IPS DF 6.9 (cell line): ENCODE data around the gene CTNNA3.

Experiments used
- DNase-seq: peaks from one replicate; pipeline ENCODE4 v3.0.0-alpha.2; 2013; ENCODE audit warnings: low read depth, low spot score
- H3K27ac ChIP-seq: one replicate; pipeline ENCODE4 v1.5.1; 2013; ENCODE audit warnings: low read length, control low read depth
- H3K27me3 ChIP-seq: 2 replicates; pipeline ENCODE4 v1.6.1; 2013; ENCODE audit warnings: mild to moderate bottlenecking, low read length; ENCODE audit not compliant: control insufficient read depth, insufficient read depth
- H3K36me3 ChIP-seq: 2 replicates; pipeline ENCODE4 v1.6.1; 2013; ENCODE audit warnings: low read length; ENCODE audit not compliant: control insufficient read depth, insufficient read depth
- H3K4me1 ChIP-seq: 2 replicates; pipeline ENCODE4 v1.6.1; 2013; ENCODE audit warnings: low read length; ENCODE audit not compliant: control insufficient read depth, insufficient read depth
- H3K4me3 ChIP-seq: 2 replicates; pipeline ENCODE4 v1.5.1; 2013; ENCODE audit warnings: mild to moderate bottlenecking, low read length
- H3K9me3 ChIP-seq: 2 replicates; pipeline ENCODE4 v1.6.1; 2013; ENCODE audit warnings: low read length, inconsistent platforms; ENCODE audit not compliant: control insufficient read depth, insufficient read depth
- whole genome bisulfite sequencing: extraction: QIAGEN DNeasy Blood & Tissue Kit; methylation state at CpG from one replicate; pipeline ENCODE4 v1.1.7; 2013; ENCODE audit warnings: mixed read lengths, missing lambda C conversion rate; ENCODE audit not compliant: insufficient read length, insufficient coverage; 5-methylcytosine and 5-hydroxymethylcytosine counted together

Gene CTNNA3

GRCh38 chr10:66783316-66783715 is 912.7 kb downstream of the CTNNA3 start:
- no peaks in the 10 kb centered on the region for H3K36me3 ChIP-seq
- DNase-seq = no peak
- WGBS = no CpG with 5 or more reads among the region's 5 CpGs

GRCh38 chr10:66782776-66783175 is 913.2 kb downstream of the CTNNA3 start:
- no peaks in the 10 kb centered on the region for H3K4me1 ChIP-seq
- H3K27me3 ChIP-seq = no peaks in the 10 kb centered on the region
- H3K9me3 ChIP-seq = no peaks in the 10 kb centered on the region
- H3K4me3 ChIP-seq = no peak overlapping the region
- H3K36me3 ChIP-seq = no peaks in the 10 kb centered on the region
- DNase-seq = no peak
- no CpG with 5 or more reads among the region's 1 CpG for WGBS
- no peak overlapping the region for H3K27ac ChIP-seq

More at GRCh38 chr10:66783316-66783715, 912.7 kb downstream of the CTNNA3 start:
- H3K27me3 ChIP-seq = no peaks in the 10 kb centered on the region
- no peak overlapping the region for H3K27ac ChIP-seq
- H3K4me1 ChIP-seq = no peaks in the 10 kb centered on the region
- H3K4me3 ChIP-seq = no peak overlapping the region
- no peaks in the 10 kb centered on the region for H3K9me3 ChIP-seq

- Histone ChIP-seq H3K4me3 (no peak overlapping the region), H3K4me1 (no peaks in the 10 kb centered on the region), H3K27me3 (no peaks in the 10 kb centered on the region), H3K9me3 (no peaks in the 10 kb centered on the region), H3K36me3 (no peaks in the 10 kb centered on the region), H3K27ac (no peak overlapping the region)
- no peak for DNase-seq
Measured at GRCh38 chr10:66782144-66782543, 913.9 kb downstream of the CTNNA3 start.

- Histone ChIP-seq H3K27ac (no peak overlapping the region), H3K36me3 (no peaks in the 10 kb centered on the region), H3K4me3 (no peak overlapping the region), H3K4me1 (no peaks in the 10 kb centered on the region), H3K9me3 (no peaks in the 10 kb centered on the region), H3K27me3 (no peaks in the 10 kb centered on the region)
- no CpG with 5 or more reads among the region's 3 CpGs for WGBS
- no peak for DNase-seq
Measured at GRCh38 chr10:66780796-66781195, 915.2 kb downstream of the CTNNA3 start.

GRCh38 chr10:66778351-66778750 is 917.6 kb downstream of the CTNNA3 start:
- Histone ChIP-seq H3K36me3 (no peaks in the 10 kb centered on the region), H3K4me1 (no peaks in the 10 kb centered on the region), H3K27me3 (no peaks in the 10 kb centered on the region), H3K4me3 (no peak overlapping the region), H3K9me3 (no peaks in the 10 kb centered on the region), H3K27ac (no peak overlapping the region)
- no CpG with 5 or more reads among the region's 4 CpGs for WGBS
- DNase-seq = no peak

GRCh38 chr10:66777665-66778064 is 918.3 kb downstream of the CTNNA3 start:
- Histone ChIP-seq H3K27me3 (no peaks in the 10 kb centered on the region), H3K4me3 (no peak overlapping the region), H3K9me3 (no peaks in the 10 kb centered on the region), H3K4me1 (no peaks in the 10 kb centered on the region), H3K36me3 (no peaks in the 10 kb centered on the region), H3K27ac (no peak overlapping the region)
- no CpG with 5 or more reads among the region's 2 CpGs for WGBS
- DNase-seq = no peak

- H3K27me3 ChIP-seq = no peaks in the 10 kb centered on the region
- WGBS = no CpG with 5 or more reads among the region's 7 CpGs
- H3K4me3 ChIP-seq = no peak overlapping the region
- no peak for DNase-seq
- H3K27ac ChIP-seq = no peak overlapping the region
- no peaks in the 10 kb centered on the region for H3K9me3 ChIP-seq
- H3K4me1 ChIP-seq = no peaks in the 10 kb centered on the region
- no peaks in the 10 kb centered on the region for H3K36me3 ChIP-seq
Measured at GRCh38 chr10:66773472-66773817, 922.5 kb downstream of the CTNNA3 start.

- no peaks in the 10 kb centered on the region for H3K9me3 ChIP-seq
- DNase-seq = no peak
- H3K4me3 ChIP-seq = no peak overlapping the region
- H3K36me3 ChIP-seq = no peaks in the 10 kb centered on the region
- WGBS = no CpG with 5 or more reads among the region's 4 CpGs
- H3K27me3 ChIP-seq = no peaks in the 10 kb centered on the region
- H3K27ac ChIP-seq = no peak overlapping the region
- no peaks in the 10 kb centered on the region for H3K4me1 ChIP-seq
Measured at GRCh38 chr10:66772548-66773471, 923.2 kb downstream of the CTNNA3 start.

- Histone ChIP-seq H3K4me3 (no peak overlapping the region), H3K27me3 (no peaks in the 10 kb centered on the region), H3K4me1 (no peaks in the 10 kb centered on the region), H3K9me3 (no peaks in the 10 kb centered on the region), H3K27ac (no peak overlapping the region), H3K36me3 (no peaks in the 10 kb centered on the region)
- WGBS = no CpG with 5 or more reads among the region's 2 CpGs
- no peak for DNase-seq
Measured at GRCh38 chr10:66767707-66768106, 928.3 kb downstream of the CTNNA3 start.

GRCh38 chr10:66762218-66762729 is 933.7 kb downstream of the CTNNA3 start:
- no peaks in the 10 kb centered on the region for H3K36me3 ChIP-seq
- WGBS = 75% methylated on average over 1 of the region's 4 CpGs
- no peak overlapping the region for H3K4me3 ChIP-seq
- H3K27me3 ChIP-seq = no peaks in the 10 kb centered on the region
- no peaks in the 10 kb centered on the region for H3K4me1 ChIP-seq
- H3K27ac ChIP-seq = no peak overlapping the region
- DNase-seq = no peak
- no peaks in the 10 kb centered on the region for H3K9me3 ChIP-seq

- Histone ChIP-seq H3K4me3 (no peak overlapping the region), H3K36me3 (no peaks in the 10 kb centered on the region), H3K9me3 (no peaks in the 10 kb centered on the region), H3K4me1 (no peaks in the 10 kb centered on the region), H3K27ac (no peak overlapping the region), H3K27me3 (no peaks in the 10 kb centered on the region)
- no peak for DNase-seq
- no CpG with 5 or more reads among the region's 1 CpG for WGBS
Measured at GRCh38 chr10:66760941-66761340, 935.1 kb downstream of the CTNNA3 start.
